Measurements from ENCODE around the gene KCNJ18.
"Not testable (repeated sequence)": the region's sequence is repeated elsewhere in the genome, so short reads cannot be mapped to it uniquely, and the experiment has no call there.

DNA sequence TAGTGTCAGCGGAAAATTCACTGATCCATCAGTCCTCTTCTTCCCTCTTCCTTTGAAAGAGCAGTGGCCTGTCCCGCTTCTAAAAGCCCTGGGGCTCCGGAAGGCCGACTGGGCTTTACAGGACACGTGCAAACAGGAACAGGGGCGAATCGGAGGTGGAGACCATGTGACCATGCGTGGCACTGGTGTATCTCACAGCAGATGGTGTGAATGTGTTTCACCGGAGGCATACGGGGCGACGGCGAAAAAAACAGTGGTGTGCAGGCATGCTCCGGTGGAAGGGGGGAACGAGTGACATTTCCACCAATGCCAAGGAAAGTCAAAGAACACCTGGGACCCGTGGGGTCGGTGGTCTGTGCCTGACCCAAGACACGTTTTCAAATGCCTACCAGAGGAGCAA, 8.4 kb upstream of the KCNJ18 start:
- TF ChIP-seq, protein P1, sequence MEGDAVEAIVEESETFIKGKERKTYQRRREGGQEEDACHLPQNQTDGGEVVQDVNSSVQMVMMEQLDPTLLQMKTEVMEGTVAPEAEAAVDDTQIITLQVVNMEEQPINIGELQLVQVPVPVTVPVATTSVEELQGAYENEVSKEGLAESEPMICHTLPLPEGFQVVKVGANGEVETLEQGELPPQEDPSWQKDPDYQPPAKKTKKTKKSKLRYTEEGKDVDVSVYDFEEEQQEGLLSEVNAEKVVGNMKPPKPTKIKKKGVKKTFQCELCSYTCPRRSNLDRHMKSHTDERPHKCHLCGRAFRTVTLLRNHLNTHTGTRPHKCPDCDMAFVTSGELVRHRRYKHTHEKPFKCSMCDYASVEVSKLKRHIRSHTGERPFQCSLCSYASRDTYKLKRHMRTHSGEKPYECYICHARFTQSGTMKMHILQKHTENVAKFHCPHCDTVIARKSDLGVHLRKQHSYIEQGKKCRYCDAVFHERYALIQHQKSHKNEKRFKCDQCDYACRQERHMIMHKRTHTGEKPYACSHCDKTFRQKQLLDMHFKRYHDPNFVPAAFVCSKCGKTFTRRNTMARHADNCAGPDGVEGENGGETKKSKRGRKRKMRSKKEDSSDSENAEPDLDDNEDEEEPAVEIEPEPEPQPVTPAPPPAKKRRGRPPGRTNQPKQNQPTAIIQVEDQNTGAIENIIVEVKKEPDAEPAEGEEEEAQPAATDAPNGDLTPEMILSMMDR (conservative IDR thresholded peaks at IDR 0.05 in 1 of 2, IDR thresholded peaks at IDR 0.05 in 1 of 2; ENCODE audit: low read depth in 1 of 2, low read length in 2 of 2) = not testable (repeated sequence)
- not testable (repeated sequence) for TF ChIP-seq EZH2 (IDR thresholded peaks at IDR 0.05; ENCODE audit: low read length, missing control alignments)
